ENCODE measurements around the gene HSD17B14.
"Not testable (repeated sequence)": the region's sequence is repeated elsewhere in the genome, so short reads cannot be mapped to it uniquely, and the experiment has no call there.

The HSD17B14 gene

GRCh38 chr19:48836089-48837017 is at the start of gene HSD17B14:
Gene HSD17B14 (minus strand): TSS chr19:48836491. CDS start chr19:48836411, 80 bp downstream.
- DNase-seq = no peak

DNA sequence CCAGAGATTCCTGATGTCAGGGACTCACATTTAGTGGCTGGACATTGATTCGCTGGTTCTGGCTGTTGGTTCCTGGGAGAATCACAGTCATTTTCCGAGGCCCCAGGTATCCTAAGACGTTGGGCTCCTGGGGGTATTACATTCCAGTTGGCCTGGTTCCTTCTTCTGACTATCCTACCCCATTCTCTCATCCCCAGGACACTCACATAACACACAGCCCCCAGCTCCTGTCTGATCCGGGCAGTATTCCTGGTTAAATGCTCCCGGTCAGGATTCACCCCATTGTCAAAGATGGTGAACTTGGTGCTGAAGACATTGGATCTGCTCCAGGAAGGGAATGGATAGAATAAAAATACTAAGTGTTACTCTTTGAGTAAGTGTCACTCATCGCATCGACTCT is 47.4 kb upstream of the HSD17B14 start:
- no peak for DNase-seq

DNA sequence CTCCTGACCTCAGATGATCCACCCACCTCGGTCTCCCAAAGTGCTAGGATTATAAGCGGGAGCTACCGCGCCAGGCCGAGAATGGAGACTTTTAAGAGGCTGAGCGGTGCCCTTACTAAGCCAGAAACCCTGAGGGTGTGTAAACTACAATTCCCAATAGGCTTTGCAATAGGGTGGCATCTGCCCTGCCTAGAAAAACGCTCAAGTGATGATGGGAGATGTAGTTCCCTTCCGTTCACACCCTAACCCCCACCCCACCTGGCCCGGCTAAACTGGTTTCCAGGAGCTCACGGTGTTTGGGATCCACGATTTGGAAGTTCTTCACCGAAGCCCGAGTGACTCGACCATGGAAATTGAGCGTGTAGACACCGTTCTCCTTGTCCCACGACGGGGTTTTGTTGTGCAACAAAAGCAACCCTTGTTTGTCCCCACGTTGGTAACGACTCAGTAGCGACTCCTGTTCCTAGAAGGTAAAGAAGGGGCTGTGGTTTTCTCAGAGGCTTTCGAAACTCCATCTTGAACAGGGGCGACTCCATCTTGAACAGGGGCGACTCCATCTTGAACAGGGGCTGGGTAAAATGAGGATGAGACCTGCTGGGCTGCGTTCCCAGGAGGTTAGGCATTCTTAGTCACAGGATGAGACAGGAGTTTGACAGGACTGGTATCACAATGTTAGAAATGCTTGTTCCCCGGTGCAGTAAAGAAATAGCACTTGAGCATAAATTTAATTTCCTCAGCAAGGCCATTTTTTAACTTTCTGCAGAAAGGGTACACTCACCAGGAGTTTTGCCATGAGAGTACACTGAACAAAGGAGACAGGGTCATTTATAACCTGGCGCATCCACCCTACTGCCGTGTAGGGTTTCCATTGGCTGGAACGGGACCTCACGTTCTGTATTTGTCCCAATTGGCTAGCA is 45.7 kb upstream of the HSD17B14 start:
- DNase-seq = no peak

GRCh38 chr19:48879696-48880095 is 43.4 kb upstream of the HSD17B14 start:
- DNase-seq = not testable (repeated sequence)

DNA sequence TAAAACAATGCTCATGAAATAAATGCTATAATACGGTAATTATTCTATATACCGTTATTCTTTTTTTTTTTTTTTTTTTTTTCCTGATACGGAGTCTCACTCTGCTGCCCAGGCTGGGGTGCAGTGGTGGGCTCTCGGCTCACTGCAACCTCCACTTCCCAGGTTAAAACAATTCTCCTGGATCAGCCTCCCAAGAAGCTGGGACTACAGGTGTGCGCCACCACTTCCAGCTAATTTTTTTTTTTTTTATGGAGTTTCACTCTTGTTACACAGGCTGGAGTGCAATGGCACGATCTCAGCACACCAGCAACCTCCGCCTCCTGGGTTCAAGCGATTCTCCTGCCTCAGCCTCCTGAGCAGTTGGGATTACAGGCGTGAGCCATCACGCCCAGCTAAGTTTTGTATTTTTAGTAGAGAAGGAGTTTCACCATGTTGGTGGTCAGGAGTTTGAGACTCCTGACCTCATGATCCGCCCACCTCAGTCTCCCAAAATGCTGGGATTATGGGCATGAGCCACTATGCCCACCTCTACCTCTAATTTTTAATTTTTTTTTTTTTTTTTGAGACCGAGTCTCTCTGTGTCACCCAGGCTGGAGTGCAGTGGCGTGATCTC is 42.8 kb upstream of the HSD17B14 start:
- DNase-seq = no peak

DNA sequence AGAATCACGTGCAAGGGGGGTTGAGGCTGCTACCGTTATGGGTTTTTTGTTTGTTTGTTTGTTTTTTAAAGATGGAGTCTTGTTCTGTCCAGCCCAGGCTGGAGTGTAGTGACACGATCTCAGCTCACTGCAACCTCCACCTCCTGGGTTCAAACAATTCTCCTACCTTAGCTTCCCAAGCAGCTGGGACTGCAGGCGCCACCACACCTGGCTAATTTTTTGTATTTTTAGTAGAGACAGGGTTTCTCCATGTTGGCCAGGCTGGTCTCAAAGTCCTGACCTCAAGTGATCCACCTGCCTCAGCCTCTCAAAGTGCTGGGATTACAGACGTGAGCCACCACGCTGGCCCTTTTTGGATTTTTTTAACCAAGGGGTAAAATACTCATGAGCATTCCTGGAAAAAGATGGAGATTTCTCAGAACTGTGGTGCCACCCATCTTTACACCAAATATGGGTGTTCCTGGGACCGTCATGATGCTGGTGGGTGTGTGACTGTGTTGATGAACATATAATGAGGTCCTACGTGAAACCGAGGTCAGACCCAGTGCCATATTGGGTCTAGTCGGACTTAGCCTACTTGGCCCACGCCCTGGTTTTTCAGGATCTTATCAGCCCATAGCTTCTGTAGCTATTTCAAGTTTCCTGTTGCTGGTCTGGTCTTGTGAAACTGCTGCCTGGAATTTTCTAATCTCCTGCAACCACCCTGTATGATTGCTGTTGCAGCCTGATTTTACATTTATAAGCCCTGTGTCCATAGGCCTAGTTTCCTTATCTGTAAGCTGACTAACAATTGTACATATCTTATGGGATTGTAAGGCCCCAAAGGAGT is 42.1 kb upstream of the HSD17B14 start:
- DNase-seq = no peak

- no peak for DNase-seq
Observed at GRCh38 chr19:48877855-48878195, 41.5 kb upstream of the HSD17B14 start.

- not testable (repeated sequence) for DNase-seq
Observed at GRCh38 chr19:48876043-48876981, 40.0 kb upstream of the HSD17B14 start.

DNA sequence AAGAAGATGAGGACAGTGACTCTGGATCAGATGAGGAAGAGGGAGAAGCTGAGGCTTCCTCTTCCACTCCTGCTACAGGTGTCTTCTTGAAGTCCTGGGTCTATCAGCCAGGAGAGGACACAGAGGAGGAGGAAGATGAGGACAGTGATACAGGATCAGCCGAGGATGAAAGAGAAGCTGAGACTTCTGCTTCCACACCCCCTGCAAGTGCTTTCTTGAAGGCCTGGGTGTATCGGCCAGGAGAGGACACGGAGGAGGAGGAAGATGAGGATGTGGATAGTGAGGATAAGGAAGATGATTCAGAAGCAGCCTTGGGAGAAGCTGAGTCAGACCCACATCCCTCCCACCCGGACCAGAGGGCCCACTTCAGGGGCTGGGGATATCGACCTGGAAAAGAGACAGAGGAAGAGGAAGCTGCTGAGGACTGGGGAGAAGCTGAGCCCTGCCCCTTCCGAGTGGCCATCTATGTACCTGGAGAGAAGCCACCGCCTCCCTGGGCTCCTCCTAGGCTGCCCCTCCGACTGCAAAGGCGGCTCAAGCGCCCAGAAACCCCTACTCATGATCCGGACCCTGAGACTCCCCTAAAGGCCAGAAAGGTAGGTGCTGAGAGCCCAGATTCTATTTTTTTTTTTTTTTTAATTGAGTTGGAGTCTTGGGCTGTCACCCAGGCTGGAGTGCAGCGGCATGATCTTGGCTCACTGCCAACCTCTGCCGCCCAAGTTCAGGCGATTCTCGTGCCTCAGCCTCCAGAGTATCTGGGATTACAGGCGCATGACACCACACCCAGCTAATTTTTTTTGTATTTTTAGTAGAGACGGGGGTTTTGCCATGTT is 38.2 kb upstream of the HSD17B14 start:
- DNase-seq = no peak

GRCh38 chr19:48873476-48874302 is 37.4 kb upstream of the HSD17B14 start:
- DNase-seq = no peak

DNA sequence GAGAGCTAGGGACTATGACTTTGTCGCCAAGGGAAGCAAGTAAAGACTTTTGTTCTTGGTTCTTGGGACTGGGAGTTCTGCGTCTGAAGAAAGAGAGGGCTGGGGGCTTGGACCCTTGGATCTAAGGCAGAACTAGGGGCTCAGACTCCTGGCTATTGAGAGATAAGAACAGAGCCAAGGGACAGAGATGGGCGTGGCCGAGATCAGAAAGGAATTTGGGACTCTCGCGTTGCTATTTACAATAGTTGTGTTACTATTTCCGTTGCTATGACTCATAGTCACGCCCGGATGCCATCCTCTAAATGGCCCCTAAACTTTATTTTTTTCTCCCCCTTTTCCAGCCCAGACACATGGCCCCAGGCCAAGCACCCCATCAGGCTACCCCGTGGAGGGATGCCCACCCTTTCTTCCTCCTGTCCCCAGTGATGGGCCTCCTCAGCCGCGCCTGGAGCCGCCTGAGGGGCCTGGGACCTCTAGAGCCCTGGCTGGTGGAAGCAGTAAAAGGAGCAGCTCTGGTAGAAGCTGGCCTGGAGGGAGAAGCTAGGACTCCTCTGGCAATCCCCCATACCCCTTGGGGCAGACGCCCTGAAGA is 36.7 kb upstream of the HSD17B14 start:
- peak; percentile 81 for DNase-seq

DNA sequence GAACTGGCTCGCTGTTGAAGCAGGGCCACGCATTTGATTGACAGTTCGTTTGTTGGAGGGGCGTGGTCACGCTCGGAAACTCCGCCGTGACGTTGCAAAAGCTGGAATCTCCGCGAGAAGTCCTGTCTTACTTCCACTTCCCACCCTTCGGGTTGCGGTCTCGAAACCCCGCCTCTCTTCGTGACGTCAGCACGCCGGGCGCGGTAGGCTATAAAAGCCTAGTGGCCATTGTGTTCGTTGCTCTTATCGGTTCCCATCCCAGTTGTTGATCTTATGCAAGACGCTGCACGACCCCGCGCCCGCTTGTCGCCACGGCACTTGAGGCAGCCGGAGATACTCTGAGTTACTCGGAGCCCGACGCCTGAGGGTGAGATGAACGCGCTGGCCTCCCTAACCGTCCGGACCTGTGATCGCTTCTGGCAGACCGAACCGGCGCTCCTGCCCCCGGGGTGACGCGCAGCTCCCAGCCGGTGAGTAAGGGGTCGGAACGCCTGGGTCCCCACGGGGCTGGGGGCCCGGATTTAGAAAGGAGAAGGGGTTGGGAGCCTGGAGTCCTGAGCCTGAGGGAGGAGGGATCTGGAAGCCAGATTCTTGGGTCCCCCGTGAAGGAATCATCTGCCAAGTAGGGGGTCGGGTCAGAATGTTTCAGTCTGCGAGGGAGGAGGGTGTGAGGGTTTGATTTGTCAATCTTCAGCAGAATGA is 36.0 kb upstream of the HSD17B14 start, which contains the start of gene PPP1R15A:
TSS of gene PPP1R15A (plus strand) at position 240 of the 702 bp plus-strand sequence. CDS start 813 bp downstream, outside the sequence.
- peak; percentile 94 for DNase-seq

DNA sequence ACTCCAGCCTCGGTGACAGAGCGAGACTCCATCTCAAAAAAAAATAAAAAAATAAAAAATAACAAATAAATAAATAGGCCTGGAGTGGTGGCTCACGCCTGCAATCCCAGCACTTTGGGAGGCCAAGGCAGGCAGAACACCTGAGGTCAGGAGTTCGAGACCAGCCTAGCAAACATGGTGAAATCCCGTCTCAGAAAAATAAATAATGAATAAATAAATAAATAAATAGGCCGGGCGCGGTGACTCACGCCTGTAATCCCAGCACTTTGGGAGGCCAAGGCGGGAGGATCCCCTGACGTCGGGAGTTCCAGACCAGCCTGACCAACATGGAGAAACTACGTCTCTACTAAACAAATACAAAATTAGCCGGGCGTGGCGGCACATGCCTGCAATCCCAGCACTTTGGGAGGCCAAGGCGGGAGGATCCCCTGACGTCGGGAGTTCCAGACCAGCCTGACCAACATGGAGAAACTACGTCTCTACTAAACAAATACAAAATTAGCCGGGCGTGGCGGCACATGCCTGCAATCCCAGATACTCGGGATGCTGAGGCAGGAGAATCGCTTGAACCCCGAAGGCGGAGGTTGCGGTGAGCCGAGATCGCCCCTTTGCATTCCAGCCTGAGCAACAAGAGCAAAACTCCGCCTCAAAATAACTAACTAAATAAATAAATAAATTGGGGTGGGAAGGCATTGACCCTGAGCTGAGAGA is 35.3 kb upstream of the HSD17B14 start:
- not testable (repeated sequence) for DNase-seq

DNA sequence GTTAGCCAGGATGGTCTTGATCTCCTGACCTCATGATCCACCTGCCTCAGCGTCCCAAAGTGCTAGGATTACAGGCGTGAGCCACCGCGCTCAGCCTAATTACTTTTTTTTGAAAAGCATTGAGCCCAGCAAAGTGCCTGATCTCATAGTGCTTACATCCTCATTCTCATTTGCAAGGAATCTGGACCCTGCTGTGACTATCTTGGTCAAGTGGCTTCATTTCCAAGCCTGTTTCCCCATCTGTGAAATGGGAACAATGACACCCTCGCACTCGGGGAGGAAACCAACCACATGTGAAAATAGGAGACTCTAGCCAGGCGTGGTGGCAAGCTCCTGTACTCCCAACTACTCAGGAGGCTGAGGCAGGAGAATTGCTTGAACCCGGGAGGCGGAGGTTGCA is 33.8 kb upstream of the HSD17B14 start:
- DNase-seq = no peak

DNA sequence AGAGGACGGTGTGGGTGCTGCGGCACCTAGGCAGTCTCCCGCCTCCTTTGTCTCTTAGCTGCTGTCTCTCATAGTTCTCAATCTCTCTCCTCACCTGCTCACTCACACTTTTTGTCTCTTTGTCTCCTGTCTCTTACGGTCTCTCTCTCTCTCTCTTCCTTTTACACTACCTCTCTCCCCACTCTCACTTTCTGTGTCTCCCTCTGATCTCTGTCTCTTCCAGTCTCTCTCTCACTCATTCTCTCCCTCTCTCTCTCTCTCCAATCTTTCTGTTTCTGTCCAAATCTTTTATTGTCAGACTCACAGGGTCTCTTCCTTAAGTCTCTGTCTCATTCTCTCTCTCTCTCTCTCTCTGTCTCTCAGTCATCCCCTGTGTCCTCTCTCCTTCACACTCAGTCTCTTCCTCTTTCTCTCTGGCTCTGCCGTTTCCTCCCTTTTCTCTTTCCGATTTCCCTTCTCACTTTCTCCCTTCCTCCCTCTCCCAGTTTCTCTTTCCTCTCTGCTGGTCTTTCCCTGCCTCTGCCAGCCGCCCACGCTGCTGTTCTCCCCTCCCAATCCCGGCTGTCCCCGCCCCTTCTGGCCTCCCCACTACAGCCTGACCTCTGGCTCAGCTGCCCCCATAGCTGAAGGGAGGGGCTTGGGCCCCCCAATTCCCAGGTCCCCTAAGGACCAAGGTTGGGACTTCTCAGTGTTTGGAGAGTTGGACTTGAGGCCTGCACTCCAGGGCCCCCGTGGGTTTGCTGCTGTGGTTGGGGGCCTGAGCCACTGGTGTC is 32.0 kb upstream of the HSD17B14 start, which contains the start of gene PLEKHA4:
TSS of gene PLEKHA4 (minus strand) at position 504 of the 773 bp plus-strand sequence. CDS start 997 bp downstream, outside the sequence.
- DNase-seq = no peak

- DNase-seq = no peak
Observed at GRCh38 chr19:48867746-48868113, 31.4 kb upstream of the HSD17B14 start.
